Activated T-helper 2 cell treated with anti-CD3 and anti-CD28 coated beads, Interferon-gamma antibody, Interleukin-2, Interleukin-4, amounts not matched to agents 10 μg/mL and 5 μg/mL and 100 μg/mL, durations not matched to agents 14 hours and 24 hours and 36 hours (primary cell): Measurements from ENCODE around the gene VPS52. TPM values are rescaled to one million over a fixed set of nuclear protein-coding genes. Genes with fewer than 3 reads are reported as not detected.

Source experiments
- total RNA-seq: library from RNA; stranded (reverse); gene quantifications from 2 replicates; pipeline ENCODE4 v1.2.3, GENCODE V29; 2022

VPS52 gene
- total RNA-seq, 1 donor from 2014 or later = 56.7 TPM

Other genes with a start within 250 kb of the VPS52 start
- gene HLA-DPA1, start 198.2 kb downstream of the VPS52 start, total RNA-seq = 57.1 and 58.9 TPM in 2 replicates
- gene HLA-DPB1, start 195.9 kb downstream of the VPS52 start, total RNA-seq = 11.8 and 12.6 TPM in 2 replicates
- 0.34 and 0.37 TPM in 2 replicates for gene COL11A2, start 79.4 kb downstream of the VPS52 start, total RNA-seq
- 47.8 and 50.0 TPM in 2 replicates for gene RXRB, start 71.2 kb downstream of the VPS52 start, total RNA-seq
- 63.8 and 69.6 TPM in 2 replicates for gene SLC39A7, start 71.0 kb downstream of the VPS52 start, total RNA-seq
- 14.7 and 18.2 TPM in 2 replicates for gene HSD17B8, start 67.2 kb downstream of the VPS52 start, total RNA-seq
- 46.0 and 46.1 TPM in 2 replicates for gene RING1, start 63.4 kb downstream of the VPS52 start, total RNA-seq
- gene RPS18, start 199 bp upstream of the VPS52 start, total RNA-seq = 3,099 and 3,143 TPM in 2 replicates
- 5.1 and 6.5 TPM in 2 replicates for gene B3GALT4, start 5.2 kb upstream of the VPS52 start, total RNA-seq
- 87.3 and 98.3 TPM in 2 replicates for gene WDR46, start 17.4 kb upstream of the VPS52 start, total RNA-seq
- 104 and 117 TPM in 2 replicates for gene PFDN6, start 17.7 kb upstream of the VPS52 start, total RNA-seq
- 31.5 and 32.9 TPM in 2 replicates for gene RGL2, start 27.1 kb upstream of the VPS52 start, total RNA-seq
- 274 and 276 TPM in 2 replicates for gene TAPBP, start 42.2 kb upstream of the VPS52 start, total RNA-seq
- gene ZBTB22, start 45.9 kb upstream of the VPS52 start, total RNA-seq = 10.9 and 14.4 TPM in 2 replicates
- 61.5 and 64.7 TPM in 2 replicates for gene DAXX, start 51.1 kb upstream of the VPS52 start, total RNA-seq
- 78.3 and 80.9 TPM in 2 replicates for gene KIFC1, start 119.9 kb upstream of the VPS52 start, total RNA-seq
- 33.0 and 39.1 TPM in 2 replicates for gene PHF1, start 139.1 kb upstream of the VPS52 start, total RNA-seq
- gene CUTA, start 146.2 kb upstream of the VPS52 start, total RNA-seq = 143 and 146 TPM in 2 replicates
- 60.1 and 71.3 TPM in 2 replicates for gene SYNGAP1, start 148.2 kb upstream of the VPS52 start, total RNA-seq
- gene ZBTB9, start 182.7 kb upstream of the VPS52 start, total RNA-seq = 11.4 and 11.5 TPM in 2 replicates